Omental fat pad (tissue), 4 donors: ENCODE measurements around the gene FNTB. TPM values are rescaled to one million over a fixed set of nuclear protein-coding genes. Genes with fewer than 3 reads are reported as not detected.

Source experiments
- ATAC-seq: fragments of 150-250 bp; one replicate; pipeline ENCODE4 v1.9.1; 2016; ENCODE audit warnings: mild to moderate bottlenecking, moderate library complexity; ENCODE audit not compliant: low FRiP score
- DNase-seq: peaks from one replicate; pipeline ENCODE4 v3.0.0-alpha.2; 2019; ENCODE audit warnings: low spot score
- total RNA-seq, 4 donors: library from RNA; depleted of rRNA; stranded (reverse); fragments of >200 nt; gene quantifications; one replicate each; pipeline ENCODE4 v1.1.0, GENCODE V29; 2016
- TF ChIP-seq, protein P1 (sequence below), 3 donors: fragments of 450-650 bp; IDR thresholded peaks; one replicate each; pipeline ENCODE4 v1.5.1; 2016 to 2017; ENCODE audit warnings: antibody characterized with exemption in 3 of 3, mild to moderate bottlenecking in 3 of 3, moderate library complexity in 2 of 3

Gene FNTB
- total RNA-seq, 4 donors from 2014 or later, result 8.4 to 16.7 (median 13.7) TPM

DNA sequence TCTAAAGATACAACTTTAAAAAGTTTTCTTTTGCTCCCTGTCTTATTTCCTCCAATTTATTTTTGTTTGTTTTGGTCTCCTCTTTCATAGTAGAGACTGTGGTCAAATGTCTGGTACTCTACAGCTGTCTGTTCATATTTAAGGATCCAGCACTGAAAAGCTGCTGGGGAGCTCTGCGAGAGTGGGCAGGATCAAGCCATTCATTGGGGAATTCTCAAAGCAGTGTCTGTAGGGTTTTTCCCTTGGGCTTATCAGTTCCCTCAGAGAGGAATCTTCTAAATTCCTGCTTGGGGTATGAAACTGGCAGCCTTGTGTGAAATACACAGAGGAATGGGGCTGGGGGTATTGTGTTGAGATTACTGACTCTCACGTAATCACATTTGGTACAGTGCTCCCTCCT, 52.3 kb downstream of the FNTB start:
- TF ChIP-seq, protein P1, sequence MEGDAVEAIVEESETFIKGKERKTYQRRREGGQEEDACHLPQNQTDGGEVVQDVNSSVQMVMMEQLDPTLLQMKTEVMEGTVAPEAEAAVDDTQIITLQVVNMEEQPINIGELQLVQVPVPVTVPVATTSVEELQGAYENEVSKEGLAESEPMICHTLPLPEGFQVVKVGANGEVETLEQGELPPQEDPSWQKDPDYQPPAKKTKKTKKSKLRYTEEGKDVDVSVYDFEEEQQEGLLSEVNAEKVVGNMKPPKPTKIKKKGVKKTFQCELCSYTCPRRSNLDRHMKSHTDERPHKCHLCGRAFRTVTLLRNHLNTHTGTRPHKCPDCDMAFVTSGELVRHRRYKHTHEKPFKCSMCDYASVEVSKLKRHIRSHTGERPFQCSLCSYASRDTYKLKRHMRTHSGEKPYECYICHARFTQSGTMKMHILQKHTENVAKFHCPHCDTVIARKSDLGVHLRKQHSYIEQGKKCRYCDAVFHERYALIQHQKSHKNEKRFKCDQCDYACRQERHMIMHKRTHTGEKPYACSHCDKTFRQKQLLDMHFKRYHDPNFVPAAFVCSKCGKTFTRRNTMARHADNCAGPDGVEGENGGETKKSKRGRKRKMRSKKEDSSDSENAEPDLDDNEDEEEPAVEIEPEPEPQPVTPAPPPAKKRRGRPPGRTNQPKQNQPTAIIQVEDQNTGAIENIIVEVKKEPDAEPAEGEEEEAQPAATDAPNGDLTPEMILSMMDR (IDR thresholded peaks at IDR 0.05), result no peak
- ATAC-seq, result no peak
- no peak for DNase-seq

DNA sequence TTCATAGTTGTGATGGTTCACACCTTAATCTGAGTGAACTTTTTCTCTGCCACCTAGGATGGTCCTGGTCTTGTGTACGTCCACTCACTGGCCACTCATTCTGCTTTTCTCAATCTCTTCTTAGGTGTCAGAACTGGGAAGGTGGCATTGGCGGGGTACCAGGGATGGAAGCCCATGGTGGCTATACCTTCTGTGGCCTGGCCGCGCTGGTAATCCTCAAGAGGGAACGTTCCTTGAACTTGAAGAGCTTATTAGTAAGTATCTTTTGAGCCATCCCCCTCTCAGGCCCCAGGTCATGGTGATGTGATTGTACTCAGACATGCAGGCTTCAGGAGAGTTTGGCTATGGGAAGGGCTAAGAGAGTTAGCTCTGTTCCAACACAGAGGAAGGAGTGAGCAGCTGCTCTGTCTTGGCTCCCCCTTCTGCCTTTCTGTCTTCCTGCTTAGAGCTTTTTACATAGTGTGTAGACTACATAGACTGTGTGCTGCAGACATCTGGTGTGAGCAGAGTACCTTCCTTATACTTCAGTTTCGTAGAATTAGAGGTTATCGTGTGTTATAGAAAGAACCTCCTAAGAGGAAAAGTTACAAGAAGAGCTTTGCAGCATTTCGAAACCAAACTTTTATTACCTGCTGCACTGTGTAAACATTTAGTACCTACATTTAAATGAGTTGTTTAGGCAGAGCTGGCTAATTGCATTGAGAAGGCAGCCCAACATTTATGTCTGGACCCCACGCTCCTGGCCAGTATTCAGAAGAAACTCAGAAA, 54.2 kb downstream of the FNTB start:
- TF ChIP-seq, protein P1 (IDR thresholded peaks at IDR 0.05), result no peak
- ATAC-seq (no peak), DNase-seq (no peak)

DNA sequence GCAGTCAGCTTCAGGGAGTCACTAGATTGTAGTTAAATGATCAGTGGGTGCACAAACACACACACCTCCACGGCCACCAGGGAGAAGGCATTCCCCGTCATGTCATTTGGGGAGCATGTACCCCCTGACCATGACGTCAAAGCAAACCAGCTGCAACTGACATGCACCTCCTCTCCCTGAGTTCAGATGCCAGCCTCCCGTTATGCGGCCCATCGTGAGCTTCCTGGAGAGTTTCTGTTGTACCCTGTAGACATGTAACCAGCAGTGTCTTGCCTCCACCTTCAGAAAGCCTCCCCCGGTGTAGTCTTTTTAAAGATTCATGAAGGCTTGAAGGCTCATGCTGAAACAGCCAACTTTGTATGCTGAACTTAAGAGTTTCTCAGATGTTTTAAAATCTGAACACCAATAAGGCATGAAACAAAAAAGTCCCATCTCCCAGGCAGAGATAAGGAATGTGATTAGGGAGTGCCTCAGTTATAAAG, 54.8 kb downstream of the FNTB start:
- ATAC-seq (no peak), DNase-seq (no peak)
- TF ChIP-seq, protein P1 (IDR thresholded peaks at IDR 0.05), result no peak

DNA sequence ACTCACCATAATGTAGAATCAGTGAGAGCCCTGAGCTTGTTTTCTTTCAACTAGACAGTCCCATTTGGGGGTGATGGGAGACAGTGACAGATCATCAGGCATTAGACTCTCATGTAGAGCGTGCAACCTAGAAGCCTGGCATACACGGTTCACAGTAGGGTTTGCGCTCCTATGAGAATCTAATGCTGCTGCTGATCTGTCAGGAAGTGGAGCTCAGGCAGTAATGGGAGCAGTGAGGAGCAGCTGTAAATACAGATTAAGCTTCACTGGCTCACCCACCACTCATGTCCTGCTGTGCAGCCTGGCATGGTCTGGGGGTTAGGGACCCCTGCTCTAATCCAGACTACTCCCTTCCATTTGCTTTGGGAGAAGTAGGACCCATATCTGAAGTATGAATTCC, 55.6 kb downstream of the FNTB start:
- ATAC-seq, result no peak
- TF ChIP-seq, protein P1 (IDR thresholded peaks at IDR 0.05), result no peak
- no peak for DNase-seq

DNA sequence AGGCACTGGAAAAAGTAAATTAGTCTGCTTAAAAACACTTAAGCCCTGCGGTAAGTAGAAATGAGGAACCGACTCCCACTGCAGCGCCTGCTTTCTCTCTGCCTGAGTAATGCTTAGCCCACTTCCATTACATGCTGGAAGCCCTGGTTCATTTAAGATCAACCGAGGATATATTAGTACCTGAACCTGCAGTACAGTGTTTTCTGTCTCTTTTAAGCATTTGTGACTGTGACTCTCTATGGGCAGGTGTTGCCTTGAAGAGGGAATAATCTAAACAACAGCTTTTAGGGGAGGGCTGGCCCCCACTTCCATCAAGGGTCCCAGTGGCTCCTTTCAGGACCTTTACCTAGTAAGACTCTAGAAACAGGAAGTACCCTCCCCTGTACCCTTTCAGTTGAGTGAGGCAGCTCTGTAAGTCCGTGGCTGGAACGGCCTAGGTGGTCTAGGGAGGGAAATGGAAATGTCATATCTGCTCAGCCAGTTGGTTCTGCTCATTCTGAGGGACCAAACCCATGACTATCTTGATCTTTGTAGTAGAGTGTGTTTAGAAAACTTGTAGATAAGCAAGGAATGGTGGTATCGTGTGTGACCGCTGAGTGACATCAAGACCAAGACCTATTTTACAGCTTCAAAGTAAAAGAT, 56.2 kb downstream of the FNTB start:
- no peak for ATAC-seq
- no peak for DNase-seq
- TF ChIP-seq, protein P1 (IDR thresholded peaks at IDR 0.05), result no peak

DNA sequence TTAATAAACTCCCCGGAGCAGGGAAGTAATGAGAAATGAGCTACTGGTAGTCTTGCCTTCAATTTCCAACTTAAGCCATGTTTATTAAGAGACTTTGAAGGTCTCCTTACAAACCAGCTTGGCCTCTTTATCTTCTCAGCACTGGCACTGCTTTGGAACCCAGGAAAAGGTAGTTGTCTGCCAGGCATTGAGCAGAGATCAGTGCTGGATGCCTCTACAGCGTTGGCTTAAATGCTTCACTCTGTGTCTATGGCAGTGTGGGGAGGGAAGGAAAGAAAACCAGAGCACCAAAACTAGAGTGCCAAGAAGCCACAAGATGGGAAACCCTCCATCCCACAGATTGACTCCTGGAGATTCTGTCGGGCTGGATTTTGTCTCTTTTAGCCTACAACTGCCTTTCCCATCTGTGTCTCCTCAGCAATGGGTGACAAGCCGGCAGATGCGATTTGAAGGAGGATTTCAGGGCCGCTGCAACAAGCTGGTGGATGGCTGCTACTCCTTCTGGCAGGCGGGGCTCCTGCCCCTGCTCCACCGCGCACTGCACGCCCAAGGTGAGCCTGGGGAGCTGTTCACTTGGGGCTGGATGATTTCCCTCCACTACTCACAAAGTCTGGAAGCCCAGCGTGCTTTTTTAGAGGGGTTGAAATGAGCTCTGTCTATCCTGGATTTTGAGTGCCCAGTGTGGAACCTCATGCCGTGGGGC, 57.3 kb downstream of the FNTB start:
- ATAC-seq (no peak), DNase-seq (no peak)

More for the DNA sequence above, 57.3 kb downstream of the FNTB start:
- TF ChIP-seq, protein P1 (IDR thresholded peaks at IDR 0.05), result no peak
